HuH-7 (cell line): ENCODE measurements around the gene RNF152.

Source experiments
- DNase-seq: peaks from one replicate; pipeline ENCODE4 v3.0.0; 2011; ENCODE audit warnings: low spot score

RNF152 gene

GRCh38 chr18:61854578-61855448, 38.0 kb downstream of the RNF152 start:
- DNase-seq, result no peak

DNA sequence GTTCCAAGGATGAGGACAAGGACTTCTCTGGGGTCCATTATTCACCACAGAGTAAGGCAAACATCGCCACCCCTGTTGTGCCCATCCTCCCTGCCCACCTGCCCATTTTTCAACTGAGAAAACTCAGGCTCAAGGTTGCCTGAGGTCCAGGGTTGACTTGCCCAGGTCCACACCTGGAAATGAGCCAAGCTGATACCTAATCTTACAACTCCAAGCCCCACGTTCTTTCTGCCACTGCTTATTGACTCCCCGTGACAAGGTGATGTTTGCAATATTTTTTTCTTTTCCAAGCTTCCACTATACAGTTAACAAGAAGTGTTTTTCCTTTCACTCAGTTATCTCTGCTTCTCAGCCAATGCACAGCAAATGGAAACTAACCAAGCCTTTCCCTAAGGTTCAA, 39.0 kb downstream of the RNF152 start:
- DNase-seq, result no peak

GRCh38 chr18:61852496-61852895, 40.3 kb downstream of the RNF152 start:
- no peak for DNase-seq

DNA sequence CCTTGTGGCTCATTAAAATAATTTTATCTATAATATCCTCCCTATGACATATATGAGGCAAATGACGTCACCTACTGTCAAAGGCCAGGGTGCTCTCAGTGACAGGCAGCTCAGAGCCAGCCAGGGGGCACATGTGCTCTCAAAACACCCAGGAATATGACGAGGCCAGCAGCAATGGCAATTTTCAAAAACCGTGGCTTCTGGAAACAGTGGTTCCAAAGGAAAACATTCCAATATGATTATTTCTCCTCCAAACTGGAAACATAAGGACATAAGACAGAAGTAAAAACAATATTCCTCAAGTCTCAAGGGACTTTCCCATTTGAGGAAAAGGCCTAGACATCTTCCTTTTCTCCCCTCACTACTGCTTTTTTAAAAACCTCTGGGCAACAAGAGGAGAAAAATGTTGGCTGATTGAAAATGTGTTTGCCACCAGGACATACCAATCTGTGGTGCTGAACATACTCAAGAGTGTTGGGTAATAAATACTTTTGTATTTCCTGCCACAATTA, 40.8 kb downstream of the RNF152 start:
- no peak for DNase-seq

DNA sequence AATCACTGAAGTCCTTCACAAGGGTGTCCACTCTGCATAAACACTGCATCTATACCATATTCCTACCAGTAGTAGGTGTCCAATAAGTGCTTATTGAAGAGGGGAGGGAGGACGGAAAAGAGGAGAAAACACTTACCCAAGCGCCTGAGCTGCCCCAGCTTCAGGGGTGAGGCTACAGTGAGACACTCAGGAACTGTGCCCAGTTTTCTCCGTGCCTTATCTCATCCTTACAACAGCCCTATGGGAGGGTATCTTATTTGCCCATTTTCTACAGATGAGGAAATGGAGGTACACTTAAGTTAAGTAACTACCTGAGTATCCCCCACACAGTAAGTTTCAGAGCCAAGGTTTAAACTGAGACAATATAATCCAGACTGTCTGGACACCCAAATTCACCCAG, 41.5 kb downstream of the RNF152 start:
- DNase-seq, result no peak

- no peak for DNase-seq
Observed at GRCh38 chr18:61850756-61851155, 42.1 kb downstream of the RNF152 start.

- no peak for DNase-seq
Observed at GRCh38 chr18:61847164-61847791, 45.5 kb downstream of the RNF152 start.

GRCh38 chr18:61845197-61845596, 47.6 kb downstream of the RNF152 start:
- DNase-seq, result no peak

- no peak for DNase-seq
Observed at GRCh38 chr18:61844726-61845125, 48.1 kb downstream of the RNF152 start.

GRCh38 chr18:61842146-61842545, 50.7 kb downstream of the RNF152 start:
- DNase-seq, result no peak

GRCh38 chr18:61841706-61842105, 51.1 kb downstream of the RNF152 start:
- no peak for DNase-seq

GRCh38 chr18:61840324-61840723, 52.5 kb downstream of the RNF152 start:
- DNase-seq, result no peak

DNA sequence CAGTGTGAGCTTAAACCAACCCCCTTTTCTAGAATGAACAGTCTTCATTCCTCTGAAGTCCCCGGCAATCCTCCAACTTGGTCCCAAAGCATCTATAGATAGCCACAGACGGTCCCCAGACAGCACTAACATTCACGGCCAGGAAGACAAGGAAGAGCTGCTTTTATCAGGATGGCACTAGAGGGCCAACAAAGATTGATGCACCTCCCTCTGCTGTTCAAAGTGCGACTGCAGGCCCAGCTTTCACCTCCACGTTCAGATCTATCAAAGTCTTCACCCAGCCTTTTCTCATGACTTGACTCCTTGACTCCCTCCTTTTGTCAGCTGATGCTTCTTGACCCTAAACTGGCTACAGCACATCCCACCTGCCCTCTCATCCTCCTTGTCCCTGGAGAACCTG, 54.3 kb downstream of the RNF152 start:
- DNase-seq, result no peak

- no peak for DNase-seq
Observed at GRCh38 chr18:61833978-61834377, 58.8 kb downstream of the RNF152 start.

DNA sequence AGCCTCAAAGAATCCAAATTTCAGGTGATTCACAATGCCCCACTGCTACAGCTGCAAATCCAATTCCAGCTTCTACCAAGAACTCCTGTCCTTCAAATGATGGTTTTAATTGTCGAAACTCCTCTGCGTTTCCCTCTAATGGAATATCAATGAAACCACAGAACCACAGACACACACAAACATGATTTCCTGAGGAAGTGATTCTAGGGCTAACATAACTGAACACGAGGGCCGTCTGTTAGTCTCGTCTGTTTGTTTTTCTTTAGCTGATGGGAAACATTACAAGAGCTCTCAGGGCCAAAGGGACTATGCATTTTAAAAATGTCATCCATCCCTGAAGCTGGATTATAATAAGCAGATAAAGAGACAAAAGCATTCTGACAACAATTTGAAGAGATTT, 59.4 kb downstream of the RNF152 start:
- DNase-seq, result no peak

DNA sequence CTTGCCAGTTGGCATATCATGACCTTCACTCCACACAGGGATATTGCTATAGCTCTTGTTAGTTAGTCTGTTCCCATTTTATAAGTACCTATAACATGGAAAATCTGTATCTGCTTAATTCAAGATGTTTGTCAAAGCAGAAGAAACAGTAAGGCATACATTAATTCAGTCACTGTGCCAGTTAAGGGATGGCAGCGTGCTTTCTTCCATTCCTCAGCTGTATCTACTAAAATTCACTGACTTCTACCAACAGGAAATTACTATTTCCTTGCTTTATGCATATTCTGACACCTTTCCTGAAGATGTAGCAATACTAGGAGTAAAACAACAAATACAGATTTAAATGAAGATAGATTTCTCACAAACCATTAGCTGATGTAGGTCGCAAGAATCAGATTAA, 59.9 kb downstream of the RNF152 start:
- DNase-seq, result no peak

- no peak for DNase-seq
Observed at GRCh38 chr18:61831071-61831470, 61.7 kb downstream of the RNF152 start.

DNA sequence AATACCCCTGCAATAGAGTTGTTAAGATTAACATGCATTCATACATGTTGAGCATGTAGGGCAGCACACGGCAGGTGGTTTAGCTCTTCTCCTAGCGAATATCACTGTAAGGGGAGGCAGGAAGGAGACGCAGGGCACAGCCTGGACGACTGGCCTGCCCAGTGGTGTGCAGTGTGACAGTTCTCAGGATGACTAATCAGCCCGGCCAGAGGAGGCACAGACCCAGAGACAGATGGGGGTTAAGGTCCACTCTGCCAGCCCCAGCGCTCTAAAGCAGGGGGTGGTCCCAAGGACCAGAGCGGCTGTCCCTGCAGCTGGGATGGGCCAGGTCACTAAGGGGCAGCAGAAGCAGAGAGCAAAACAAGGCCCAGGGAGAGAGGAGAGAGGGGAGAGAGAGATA, 63.7 kb downstream of the RNF152 start:
- DNase-seq, result no peak

DNA sequence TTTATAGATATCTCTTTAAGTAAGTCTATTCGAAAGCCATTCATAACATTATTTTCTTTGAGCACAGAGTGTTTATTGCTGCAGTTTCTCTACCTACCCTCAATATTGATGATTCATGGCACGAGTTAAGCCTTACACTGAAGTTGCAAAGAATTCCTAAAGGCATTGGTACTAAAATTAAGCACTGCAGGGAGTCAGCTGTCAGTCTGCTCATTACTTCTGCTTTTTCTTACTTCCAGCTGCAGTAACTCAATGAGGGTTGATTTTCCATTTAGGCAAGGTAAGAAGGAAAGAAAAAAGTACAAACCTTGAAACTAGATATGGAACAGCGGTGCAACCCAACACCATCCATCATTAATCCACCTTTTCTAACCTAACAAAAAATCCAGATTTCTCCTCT, 65.2 kb downstream of the RNF152 start:
- DNase-seq, result no peak

GRCh38 chr18:61825386-61825785, 67.4 kb downstream of the RNF152 start:
- no peak for DNase-seq

GRCh38 chr18:61824733-61825363, 68.0 kb downstream of the RNF152 start:
- DNase-seq, result no peak

GRCh38 chr18:61823595-61823994, 69.2 kb downstream of the RNF152 start:
- no peak for DNase-seq

- DNase-seq, result no peak
Observed at GRCh38 chr18:61822879-61823278, 69.9 kb downstream of the RNF152 start.
